ENCODE results near the gene SLC16A10. TPM values are rescaled to one million over a fixed set of nuclear protein-coding genes. Genes with fewer than 3 reads are reported as not detected.

The SLC16A10 gene
- total and polyA plus RNA-seq, 2 of the 8 experiments (the other 6 are each of a cell fraction or from before 2014, with no cell fraction given): 18.6 to 23.2 TPM

DNA sequence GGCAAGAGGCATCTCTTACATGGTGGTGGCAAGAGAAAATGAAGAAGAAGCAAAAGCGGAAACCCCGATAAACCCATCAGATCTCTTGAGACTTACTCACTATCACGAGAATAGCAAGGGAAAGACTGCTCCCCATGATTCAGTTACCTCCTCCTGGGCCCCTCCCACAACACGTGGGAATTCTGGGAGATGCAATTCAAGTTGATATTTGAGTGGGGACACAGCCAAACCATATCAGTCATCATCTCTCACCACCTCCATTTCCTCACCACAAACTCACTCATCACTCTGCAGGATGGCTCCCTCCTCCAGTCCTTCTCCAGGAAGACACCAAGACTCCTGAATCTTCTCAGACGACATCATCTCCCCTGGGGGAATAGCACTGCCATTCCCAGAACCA lies 25.8 kb upstream of the SLC16A10 start:
- CTCF ChIA-PET (ENCODE audit: partially characterized antibody): no interaction called here
- POLR2A ChIA-PET (ENCODE audit: partially characterized antibody): no interaction called here
- 92% methylated on average over 5 of the region's 5 CpGs; no CpG with 5 or more reads in 1 of the 2 experiments for WGBS, 2 experiments (ENCODE audit: extremely low coverage in 1 of 2, insufficient coverage in 1 of 2, insufficient read length in 1 of 2, insufficient replicate concordance in 2 of 2, low coverage in 1 of 2, low lambda C conversion rate in 2 of 2, missing lambda C conversion rate in 1 of 2)
- TF ChIP-seq YY1 (IDR thresholded peaks at IDR 0.05; ENCODE audit: low read depth, low read length): no peak
- no peak for TF ChIP-seq RFX5 (IDR thresholded peaks at IDR 0.05; ENCODE audit: borderline replicate concordance, low read depth, low read length)
- TF ChIP-seq JUND (IDR thresholded peaks at IDR 0.05; ENCODE audit: low read length): no peak
- no peak for TF ChIP-seq ASH2L (IDR thresholded peaks at IDR 0.05; ENCODE audit: low read length)
- TF ChIP-seq NANOG (IDR thresholded peaks at IDR 0.05; ENCODE audit: insufficient read depth, low read depth, low read length, poor library complexity, severe bottlenecking): no peak
- TF ChIP-seq TAF1 (IDR thresholded peaks at IDR 0.05; ENCODE audit: low read depth, low read length): no peak
- no peak for TF ChIP-seq PHF8 (conservative IDR thresholded peaks at IDR 0.05; ENCODE audit: low read depth, low read length)
- TF ChIP-seq HDAC6 (IDR thresholded peaks at IDR 0.05; ENCODE audit: low read depth, low read length): no peak
- no peak for TF ChIP-seq TAF7 (optimal IDR thresholded peaks at IDR 0.05; ENCODE audit: borderline replicate concordance, low read depth, low read length)

More for the DNA sequence above, 25.8 kb upstream of the SLC16A10 start:
- Histone ChIP-seq H3K23ac (ENCODE audit: insufficient read length) (no peak overlapping the region), H3K36me3 (ENCODE audit: control insufficient read depth in 2 of 4, insufficient read depth in 4 of 4, low read length in 3 of 4) (no peaks in the 10 kb centered on the region), H3K79me2 (ENCODE audit: control insufficient read depth in 1 of 2, insufficient read depth in 2 of 2, low read length in 2 of 2) (no peaks in the 10 kb centered on the region), H3K56ac (replicated peaks; ENCODE audit: insufficient read length, low read depth, low read length) (no peak overlapping the region), H3K27me3 (replicated peaks in 1 of 4; ENCODE audit: control insufficient read depth in 3 of 4, extremely low read depth in 1 of 4, insufficient read depth in 3 of 4, low read length in 3 of 4) (no peaks in the 10 kb centered on the region), H3K79me1 (ENCODE audit: low read depth, low read length) (no peaks in the 10 kb centered on the region), H3K23me2 (ENCODE audit: low read depth, low read length) (no peaks in the 10 kb centered on the region), H3K4me3 (ENCODE audit: extremely low read depth in 1 of 4, insufficient read depth in 2 of 4, low read depth in 3 of 4, low read length in 4 of 4) (no peak overlapping the region), H2BK15ac (ENCODE audit: low read length) (no peak overlapping the region), H2BK5ac (ENCODE audit: low read depth, low read length) (no peak overlapping the region; the same call in 1 of the 2 replicates), H2AK5ac (ENCODE audit: low read depth, low read length) (no peak overlapping the region), H3K14ac (ENCODE audit: insufficient read length) (no peak overlapping the region), H3K27ac (ENCODE audit: low read depth, low read length) (no peak overlapping the region), H2AFZ (ENCODE audit: low read length) (no peak overlapping the region), H3K9me3 (ENCODE audit: insufficient read depth in 2 of 2, low read depth in 1 of 2, low read length in 1 of 2) (no peaks in the 10 kb centered on the region), H2BK20ac (ENCODE audit: low read length) (no peak overlapping the region), H3K9ac (replicated peaks in 1 of 4; ENCODE audit: extremely low read depth in 1 of 4, low read depth in 3 of 4, low read length in 3 of 4) (no peak overlapping the region), H3K4me1 (replicated peaks in 1 of 4; ENCODE audit: control insufficient read depth in 3 of 4, insufficient read depth in 4 of 4, low read length in 3 of 4) (no peaks in the 10 kb centered on the region; a peak in 1 of 7 replicates), H4K20me1 (replicated peaks in 1 of 2; ENCODE audit: control insufficient read depth in 1 of 2, insufficient read depth in 2 of 2, low read length in 2 of 2) (no peaks in the 10 kb centered on the region), H3K4me2 (ENCODE audit: insufficient read depth in 1 of 2, low read depth in 2 of 2, low read length in 2 of 2) (no peak overlapping the region), H3K18ac (ENCODE audit: extremely low read depth, low read length) (no peak overlapping the region), H4K91ac (replicated peaks; ENCODE audit: insufficient read length, low read length) (no peak overlapping the region), H4K8ac (ENCODE audit: extremely low read depth, insufficient read depth, low read length) (no peak overlapping the region), H4K5ac (ENCODE audit: insufficient read length, low read depth, low read length) (no peak overlapping the region), H3K4ac (replicated peaks; ENCODE audit: insufficient read length, low read depth, low read length) (no peak overlapping the region), H2BK120ac (replicated peaks; ENCODE audit: low read depth, low read length) (no peak overlapping the region), H2BK12ac (ENCODE audit: low read depth, low read length) (no peak overlapping the region)
- FAIRE-seq (no peak), DNase-seq (ENCODE audit: low read depth in 1 of 2, low spot score in 2 of 2) (no peak)
